ENCODE data around the gene DNAH17. TPM values are rescaled to one million over a fixed set of nuclear protein-coding genes. Genes with fewer than 3 reads are reported as not detected.
A peak's percentile ranks its signal among the peaks of the same experiment; 100 is the strongest.

Gene DNAH17
- total RNA-seq, 1 donor from 2014 or later, result 0.25 TPM

DNA sequence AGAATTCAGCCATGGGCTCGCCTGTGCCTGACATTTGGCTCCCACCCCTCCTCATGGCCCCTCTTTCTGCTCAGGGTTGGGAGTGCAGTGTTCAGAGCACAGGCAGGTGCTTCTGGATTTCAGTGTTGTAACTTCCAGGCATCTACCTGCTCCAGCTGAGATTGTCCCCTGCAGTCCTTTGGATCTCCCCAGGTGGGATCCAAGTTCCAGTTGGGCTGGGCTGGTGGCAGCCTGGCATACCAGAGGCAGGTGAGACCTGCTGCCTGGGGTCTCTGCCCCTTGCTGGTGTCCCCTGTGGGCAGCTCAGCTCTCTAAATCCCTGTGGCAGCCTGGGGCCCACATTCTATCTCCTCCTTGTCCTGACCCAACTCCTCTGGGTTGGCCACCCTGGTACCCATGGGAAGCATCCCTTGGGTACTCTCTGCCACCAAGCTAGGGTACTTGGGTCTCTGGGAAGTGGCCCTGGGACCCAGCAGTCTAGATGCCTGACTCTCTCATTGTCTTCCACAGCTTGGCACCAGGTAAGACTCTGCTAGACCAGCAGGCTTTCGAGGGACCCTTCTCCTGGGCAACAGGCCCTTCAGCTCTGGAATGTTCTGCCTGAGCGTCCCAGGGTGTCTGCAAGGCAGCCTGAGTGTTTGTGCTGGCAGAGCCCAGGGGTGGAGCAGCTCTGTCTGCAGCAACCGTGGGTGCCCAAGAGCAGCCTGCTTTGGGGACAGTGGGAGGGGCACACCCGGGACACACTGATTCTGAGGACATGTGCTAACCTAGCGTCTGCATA, 42.5 kb downstream of the DNAH17 start:
- TF ChIP-seq, protein P1, sequence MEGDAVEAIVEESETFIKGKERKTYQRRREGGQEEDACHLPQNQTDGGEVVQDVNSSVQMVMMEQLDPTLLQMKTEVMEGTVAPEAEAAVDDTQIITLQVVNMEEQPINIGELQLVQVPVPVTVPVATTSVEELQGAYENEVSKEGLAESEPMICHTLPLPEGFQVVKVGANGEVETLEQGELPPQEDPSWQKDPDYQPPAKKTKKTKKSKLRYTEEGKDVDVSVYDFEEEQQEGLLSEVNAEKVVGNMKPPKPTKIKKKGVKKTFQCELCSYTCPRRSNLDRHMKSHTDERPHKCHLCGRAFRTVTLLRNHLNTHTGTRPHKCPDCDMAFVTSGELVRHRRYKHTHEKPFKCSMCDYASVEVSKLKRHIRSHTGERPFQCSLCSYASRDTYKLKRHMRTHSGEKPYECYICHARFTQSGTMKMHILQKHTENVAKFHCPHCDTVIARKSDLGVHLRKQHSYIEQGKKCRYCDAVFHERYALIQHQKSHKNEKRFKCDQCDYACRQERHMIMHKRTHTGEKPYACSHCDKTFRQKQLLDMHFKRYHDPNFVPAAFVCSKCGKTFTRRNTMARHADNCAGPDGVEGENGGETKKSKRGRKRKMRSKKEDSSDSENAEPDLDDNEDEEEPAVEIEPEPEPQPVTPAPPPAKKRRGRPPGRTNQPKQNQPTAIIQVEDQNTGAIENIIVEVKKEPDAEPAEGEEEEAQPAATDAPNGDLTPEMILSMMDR (IDR thresholded peaks at IDR 0.05; ENCODE audit: insufficient read depth, low read length, poor library complexity, severe bottlenecking), result no peak
- H3K36me3 ChIP-seq (ENCODE audit: control insufficient read depth, insufficient read depth, low read length), result no peaks in the 10 kb centered on the region
- H3K4me3 ChIP-seq (ENCODE audit: low read depth, low read length), result no peak overlapping the region
- no peak for DNase-seq (ENCODE audit: low read depth)
- no peaks in the 10 kb centered on the region for H3K27me3 ChIP-seq (ENCODE audit: control insufficient read depth, insufficient read depth, low read length)

DNA sequence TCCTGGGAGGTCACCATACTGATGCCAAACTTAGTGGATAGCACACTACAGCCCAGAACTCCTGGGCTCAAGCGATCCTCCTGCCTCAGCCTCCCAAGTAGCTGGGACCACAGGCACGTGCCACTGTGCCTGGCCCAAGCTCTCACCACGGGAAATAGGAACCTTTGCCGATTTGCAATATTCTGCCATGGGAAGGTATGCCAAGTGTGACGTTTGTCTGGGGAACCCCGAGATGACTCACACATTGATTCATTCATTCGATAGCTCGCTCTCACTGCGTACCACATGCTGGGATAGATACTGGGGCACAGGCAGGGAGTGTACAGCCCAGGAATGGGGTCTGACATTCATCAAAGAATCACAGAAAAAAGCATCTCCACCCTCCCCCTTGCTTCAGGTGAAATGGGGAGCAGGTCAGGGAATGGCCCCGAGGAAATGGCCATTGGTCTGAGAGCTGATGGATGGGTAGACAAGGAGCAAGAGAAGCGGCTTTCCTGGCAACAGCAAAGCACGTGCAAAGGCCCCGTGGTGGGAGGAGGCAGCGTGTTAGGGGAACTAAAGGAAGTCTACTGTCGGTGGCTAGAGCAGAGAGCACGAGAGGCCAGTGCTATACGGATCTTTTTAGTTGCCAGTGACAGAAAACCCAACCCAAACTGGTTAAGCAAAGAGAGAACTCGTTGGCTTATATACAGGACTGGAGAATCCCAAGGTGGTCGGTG, 44.1 kb downstream of the DNAH17 start:
- DNase-seq (ENCODE audit: low read depth), result peak; percentile 42
- H3K27me3 ChIP-seq (ENCODE audit: control insufficient read depth, insufficient read depth, low read length), result no peaks in the 10 kb centered on the region
- no peaks in the 10 kb centered on the region for H3K36me3 ChIP-seq (ENCODE audit: control insufficient read depth, insufficient read depth, low read length)
- no peak overlapping the region for H3K4me3 ChIP-seq (ENCODE audit: low read depth, low read length)
- TF ChIP-seq, protein P1 (IDR thresholded peaks at IDR 0.05; ENCODE audit: insufficient read depth, low read length, poor library complexity, severe bottlenecking), result no peak

DNA sequence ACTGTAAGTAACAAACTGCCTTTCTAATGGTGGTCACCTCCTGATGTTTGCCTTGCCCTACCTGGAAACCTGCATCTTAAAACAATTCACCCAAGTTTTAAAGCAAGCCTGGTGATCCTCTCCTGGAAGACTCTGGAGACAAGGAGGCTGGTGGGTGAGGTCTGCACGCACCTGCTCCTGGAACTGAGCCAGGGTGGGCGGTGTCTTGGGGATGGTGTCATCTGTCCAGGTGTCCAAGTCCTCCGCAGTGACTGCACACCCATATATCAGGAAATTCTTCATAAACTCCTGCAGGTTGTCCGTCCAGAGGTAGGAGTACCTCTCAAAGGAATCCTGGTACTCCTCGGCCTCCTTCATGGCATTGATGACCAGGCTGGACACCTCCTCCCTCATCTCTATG, 44.9 kb downstream of the DNAH17 start:
- TF ChIP-seq, protein P1 (IDR thresholded peaks at IDR 0.05; ENCODE audit: insufficient read depth, low read length, poor library complexity, severe bottlenecking), result no peak
- Histone ChIP-seq H3K36me3 (ENCODE audit: control insufficient read depth, insufficient read depth, low read length) (no peaks in the 10 kb centered on the region), H3K4me3 (ENCODE audit: low read depth, low read length) (no peak overlapping the region), H3K27me3 (ENCODE audit: control insufficient read depth, insufficient read depth, low read length) (no peaks in the 10 kb centered on the region)
- no peak for DNase-seq (ENCODE audit: low read depth)

DNA sequence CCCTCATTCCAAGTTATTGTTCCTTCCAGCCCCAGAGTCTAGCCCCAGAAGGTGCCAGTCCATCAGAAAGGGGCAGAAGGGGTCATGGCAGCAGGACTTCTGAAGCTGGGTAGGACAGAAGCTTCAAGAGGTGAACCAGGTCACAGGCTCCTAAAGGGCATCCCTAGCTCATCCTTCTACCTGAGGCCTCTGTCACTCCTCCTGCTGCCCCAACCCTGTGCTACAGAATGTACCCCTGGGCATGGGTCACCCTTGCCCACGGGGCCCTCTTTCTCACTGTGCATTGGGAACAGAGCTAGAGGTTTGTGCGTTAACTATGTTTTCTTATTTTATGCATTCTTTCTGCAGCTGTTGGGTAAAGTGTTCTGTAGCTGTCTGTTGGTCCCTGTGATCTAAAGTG, 46.5 kb downstream of the DNAH17 start:
- no peaks in the 10 kb centered on the region for H3K36me3 ChIP-seq (ENCODE audit: control insufficient read depth, insufficient read depth, low read length)
- no peaks in the 10 kb centered on the region for H3K27me3 ChIP-seq (ENCODE audit: control insufficient read depth, insufficient read depth, low read length)
- DNase-seq (ENCODE audit: low read depth), result no peak
- H3K4me3 ChIP-seq (ENCODE audit: low read depth, low read length), result no peak overlapping the region
- TF ChIP-seq, protein P1 (IDR thresholded peaks at IDR 0.05; ENCODE audit: insufficient read depth, low read length, poor library complexity, severe bottlenecking), result no peak

DNA sequence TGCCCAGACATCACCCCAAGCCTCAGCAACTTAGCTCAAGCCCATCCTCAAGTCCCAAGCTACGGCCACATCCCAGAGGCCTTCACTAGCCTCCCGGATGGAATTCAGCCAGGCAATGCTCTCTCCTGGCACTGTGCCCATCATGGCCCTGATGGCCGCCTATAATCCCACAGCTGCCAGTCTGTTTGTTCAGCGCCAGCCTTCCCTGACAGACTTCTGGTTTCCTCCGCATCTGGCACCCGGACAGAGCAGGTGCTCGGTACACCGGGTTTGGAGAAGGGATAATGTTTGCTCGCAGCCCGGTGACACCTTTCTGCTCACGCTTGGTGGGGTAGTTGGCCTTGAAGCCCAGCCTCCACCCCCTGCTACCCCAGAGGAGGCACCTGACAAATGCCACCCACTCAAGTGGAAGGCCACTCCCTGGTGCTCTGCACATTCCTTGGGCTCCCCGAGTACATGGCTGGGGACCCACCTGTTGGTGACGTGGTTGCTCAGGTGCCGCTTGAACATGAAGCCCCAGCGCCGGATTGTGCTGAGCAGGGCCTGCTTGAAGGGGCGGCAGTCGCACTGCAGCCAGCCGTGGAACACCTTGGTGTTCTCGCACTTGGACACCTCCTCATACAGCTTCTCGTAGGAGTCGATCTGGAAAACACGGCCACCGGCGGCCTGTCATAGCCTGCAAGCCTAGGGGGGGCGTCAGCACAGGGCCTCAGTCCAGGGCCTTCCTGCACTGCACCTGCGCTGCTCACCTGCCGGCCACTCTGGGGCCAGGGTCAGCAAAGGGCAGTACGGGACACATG, 47.1 kb downstream of the DNAH17 start:
- DNase-seq (ENCODE audit: low read depth), result no peak
- TF ChIP-seq, protein P1 (IDR thresholded peaks at IDR 0.05; ENCODE audit: insufficient read depth, low read length, poor library complexity, severe bottlenecking), result no peak
- H3K36me3 ChIP-seq (ENCODE audit: control insufficient read depth, insufficient read depth, low read length), result no peaks in the 10 kb centered on the region
- no peaks in the 10 kb centered on the region for H3K27me3 ChIP-seq (ENCODE audit: control insufficient read depth, insufficient read depth, low read length)
- no peak overlapping the region for H3K4me3 ChIP-seq (ENCODE audit: low read depth, low read length)
